ENCODE measurements around the gene BTBD7. TPM values are rescaled to one million over a fixed set of nuclear protein-coding genes. Genes with fewer than 3 reads are reported as not detected.

Gene BTBD7
- total and polyA plus RNA-seq, 9 of the 15 experiments (the other 6 are each of a cell fraction or from before 2014, with no cell fraction given) = 2.5 to 12.9 (median 6.2) TPM

GRCh38 chr14:93346926-93347721, 14.3 kb upstream of the BTBD7 start, which contains the start of gene COX8C:
Gene COX8C, plus strand, starts transcription at chr14:93347182. Its CDS starts 87 bp downstream, at chr14:93347269.
- FAIRE-seq (no peak), ATAC-seq (peak; percentile 85)
- TF ChIP-seq MAFK (IDR thresholded peaks at IDR 0.05; ENCODE audit: low read length) = no peak
- no peak for TF ChIP-seq PTRF (tag; IDR thresholded peaks at IDR 0.05)
- TF ChIP-seq RAD21 (CRISPR knock-in tag; conservative IDR thresholded peaks at IDR 0.05 in 1 of 2, IDR thresholded peaks at IDR 0.05 in 1 of 2) = peak in 1 of 2 experiments; percentile 21; a peak in 2 of 4 replicates
- TF ChIP-seq E2F3 (CRISPR knock-in tag; IDR thresholded peaks at IDR 0.05) = no peak
- no peak for TF ChIP-seq NFYB (IDR thresholded peaks at IDR 0.05; ENCODE audit: extremely low read depth, insufficient read length)
- TF ChIP-seq PHF8 (IDR thresholded peaks at IDR 0.05; ENCODE audit: borderline replicate concordance, low read length) = no peak
- TF ChIP-seq, protein P1, sequence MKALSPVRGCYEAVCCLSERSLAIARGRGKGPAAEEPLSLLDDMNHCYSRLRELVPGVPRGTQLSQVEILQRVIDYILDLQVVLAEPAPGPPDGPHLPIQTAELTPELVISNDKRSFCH (CRISPR knock-in tag; IDR thresholded peaks at IDR 0.05) = no peak
- TF ChIP-seq, protein P1 (tag; IDR thresholded peaks at IDR 0.05) = no peak
- no peak for TF ChIP-seq ZBTB11 (CRISPR knock-in tag; IDR thresholded peaks at IDR 0.05)
- TF ChIP-seq SAP30 (IDR thresholded peaks at IDR 0.05; ENCODE audit: borderline replicate concordance, insufficient read depth, low read depth, low read length, poor library complexity, severe bottlenecking) = no peak
- TF ChIP-seq MEF2D (tag; conservative IDR thresholded peaks at IDR 0.05; ENCODE audit: low read depth) = no peak
- no peak for TF ChIP-seq NCOA1 (IDR thresholded peaks at IDR 0.05; ENCODE audit: low read depth)
- TF ChIP-seq EZH2 (IDR thresholded peaks at IDR 0.05; ENCODE audit: borderline replicate concordance, low read depth, low read length) = no peak
- TF ChIP-seq HDAC6 (IDR thresholded peaks at IDR 0.05; ENCODE audit: low read depth, low read length) = no peak
- TF ChIP-seq DEAF1 (CRISPR knock-in tag; IDR thresholded peaks at IDR 0.05) = no peak

More at GRCh38 chr14:93346926-93347721, 14.3 kb upstream of the BTBD7 start, which contains the start of gene COX8C:
- Histone ChIP-seq H3K9me1 (ENCODE audit: control insufficient read depth, insufficient read depth, low read length) (no peaks in the 10 kb centered on the region), H3K36me3 (ENCODE audit: control insufficient read depth, insufficient read depth, low read length) (no peaks in the 10 kb centered on the region), H2AFZ (ENCODE audit: low read depth, low read length) (no peak within 1 kb of the TSS), H4K20me1 (replicated peaks; ENCODE audit: control insufficient read depth, insufficient read depth, low read length) (no peaks in the 10 kb centered on the region), H3K27ac (ENCODE audit: extremely low read depth, low read depth, low read length) (no peak within 1 kb of the TSS), H3K79me2 (ENCODE audit: control insufficient read depth, insufficient read depth, low read length) (no peaks in the 10 kb centered on the region), H3K9me3 (replicated peaks; ENCODE audit: control insufficient read depth, insufficient read depth, low read depth, low read length) (no peaks in the 10 kb centered on the region), H3K27me3 (ENCODE audit: control insufficient read depth in 2 of 2, insufficient read depth in 2 of 2, low read length in 2 of 2) (no peaks in the 10 kb centered on the region), H3K4me1 (replicated peaks in 1 of 2; ENCODE audit: control insufficient read depth in 2 of 2, insufficient read depth in 2 of 2, low read length in 2 of 2) (peaks cover 0 to 8% of the 10 kb centered on the region in 2 experiments; a peak in 2 of 5 replicates), H3K4me3 (no peak within 1 kb of the TSS), H3K4me2 (ENCODE audit: insufficient read depth, low read length) (no peak within 1 kb of the TSS), H3K9ac (ENCODE audit: insufficient read depth in 1 of 2, low read depth in 2 of 2, low read length in 2 of 2) (no peak within 1 kb of the TSS)
- in situ Hi-C loops (cut with MboI) (no loop called here), intact Hi-C loops (cut with micrococcal nuclease) (no loop called here)
- ChIA-PET POLR2A (no interaction called here), CTCF (ENCODE audit: low intra/inter-chr PET ratio) (no interaction called here)
- DNase-seq (ENCODE audit: extremely low read depth in 1 of 4, low spot score in 3 of 4) = peak; percentile 18 to 35 (median 28)
- WGBS (ENCODE audit: insufficient coverage, low coverage, missing lambda C conversion rate) = 80% methylated on average over 26 of the region's 60 CpGs
- no TSS peak for BruUV-seq (replicated peaks)

Measured in K562 (cell line).